ENCODE measurements around the gene GNG5. TPM values are rescaled to one million over a fixed set of nuclear protein-coding genes. Genes with fewer than 3 reads are reported as not detected.

The GNG5 gene
- 10 to 100 TPM; 24.8 to 90.7 (median 28.9) TPM for total RNA-seq
- polyA plus RNA-seq: 100 to 1,000 TPM; 175 to 250 TPM
- 11.6 reads per million, percentile 39 among the genes with 10 or more reads in this experiment for total RNA-seq

DNA sequence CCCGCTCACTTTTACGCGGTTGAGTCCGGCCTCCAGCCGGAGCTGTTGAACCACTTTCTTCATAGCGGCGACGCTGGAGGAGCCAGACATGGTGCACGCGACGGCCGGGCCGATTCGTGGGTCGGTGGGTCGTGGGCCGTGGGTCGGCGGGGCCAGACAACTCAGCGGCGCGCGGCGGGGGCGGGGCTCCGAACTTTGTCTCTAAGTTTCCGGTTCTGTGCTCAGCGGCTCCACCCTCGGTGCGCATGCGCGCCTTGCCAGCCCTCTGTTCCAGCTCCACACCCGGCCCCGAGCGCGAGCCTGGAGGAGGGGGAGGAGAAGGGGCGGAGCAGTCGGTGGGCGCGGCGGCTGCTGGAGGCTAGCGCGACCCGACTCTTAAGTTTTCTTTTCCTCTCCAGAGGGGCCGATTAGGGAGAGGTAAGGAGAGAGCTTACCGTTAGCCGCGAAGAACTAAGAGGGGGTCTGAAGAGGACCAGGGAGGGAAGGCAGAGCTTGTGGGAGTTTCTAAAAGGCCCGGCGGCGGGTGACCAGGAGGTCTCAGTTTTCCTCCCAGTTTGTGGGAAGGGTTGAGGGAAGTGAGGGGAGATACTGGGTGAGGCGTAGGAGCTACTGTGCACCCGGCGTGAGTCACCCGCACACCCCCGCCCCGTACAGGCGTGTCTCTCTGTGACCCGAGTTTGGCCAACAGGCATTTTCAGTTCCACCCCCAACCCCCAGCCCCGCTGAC, at the start of gene GNG5, which contains the start of gene SPATA1:
GNG5 (minus strand) TSS at position 580 of the 727 bp plus-strand sequence; CDS start at position 90, 490 bp downstream.
SPATA1 (plus strand) TSS at position 385 of the 727 bp plus-strand sequence. CDS start 9,974 bp downstream, outside the sequence.
- Mint-ChIP-seq H3K27ac (peak within 1 kb of the TSS; percentile 93 to 99 (median 96)), H3K27me3 (peaks cover 0 to 2% (median 0%) of the 10 kb centered on the region in 5 donors), H3K9me3 (peaks cover 0 to 18% (median 0%) of the 10 kb centered on the region in 11 donors), H3K36me3 (peaks cover 3 to 26% (median 9%) of the 10 kb centered on the region in 5 donors), H3K4me3 (peak within 1 kb of the TSS; percentile 94 to 100 (median 98)), H3K4me1 (peaks cover 18 to 54% (median 50%) of the 10 kb centered on the region in 7 donors)
- intact Hi-C loops (cut with micrococcal nuclease): loop anchor here (1.0 to 10.0 kb wide), 22 partner anchors 15 to 771 kb away; partner anchors contain the start of genes BCL10 (in 2 of the 2), CTBS (in 2 of the 2), PRKACB (in 2 of the 2) and RPF1 (in 2 of the 2)
- Histone ChIP-seq H3K4me3 (ENCODE audit: low read length) (peak within 1 kb of the TSS; percentile 94), H3K27me3 (ENCODE audit: control insufficient read depth in 2 of 2, insufficient read depth in 2 of 2, low read length in 2 of 2) (no peaks in the 10 kb centered on the region), H3K9me3 (ENCODE audit: control insufficient read depth in 2 of 3, low read length in 3 of 3) (no peaks in the 10 kb centered on the region), H3K36me3 (ENCODE audit: control insufficient read depth in 2 of 3, insufficient read depth in 3 of 3, low read length in 3 of 3) (no peaks in the 10 kb centered on the region), H3K4me1 (ENCODE audit: control insufficient read depth in 2 of 2, insufficient read depth in 2 of 2, low read length in 2 of 2) (peaks cover 15 to 27% of the 10 kb centered on the region in 2 donors), H3K27ac (ENCODE audit: low read depth, low read length) (peak within 1 kb of the TSS; percentile 76)
- CTCF ChIA-PET: interaction anchor here (0.6 to 1.1 kb wide), 8 partner anchors 26 to 1393 kb away, joined by 3 to 4 read pairs (median 4); partner anchors contain the start of genes CTBS and PRKACB
- POLR2A ChIA-PET: interaction anchor here (0.7 to 5.6 kb wide), 13 partner anchors 9 to 439 kb away, joined by 3 to 60 read pairs (median 4); partner anchors contain the start of genes CTBS, PRKACB and RPF1
- ATAC-seq (peak; percentile 95), DNase-seq (peak; percentile 94 to 98 (median 96))

DNA sequence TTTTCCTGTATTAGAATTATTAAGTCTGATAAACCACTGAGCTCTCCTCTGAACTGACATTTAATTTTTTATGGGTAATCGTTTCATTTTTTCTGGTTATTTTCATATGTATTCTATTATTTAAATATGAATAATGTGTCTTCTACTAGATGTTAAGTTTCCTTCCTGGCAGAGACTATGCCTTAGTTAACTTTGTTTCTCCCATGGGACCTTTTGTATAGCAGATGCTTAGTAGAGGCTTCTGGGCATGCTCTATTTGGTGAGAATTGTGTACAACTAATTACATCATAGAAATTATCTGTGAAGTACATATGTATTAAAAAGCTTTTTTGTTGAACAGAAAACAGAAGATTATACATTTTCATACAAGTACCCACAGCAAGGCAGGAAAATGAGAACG, 44.4 kb upstream of the GNG5 start:
- Histone ChIP-seq H3K9me3 (ENCODE audit: control insufficient read depth in 2 of 3, low read length in 3 of 3) (no peaks in the 10 kb centered on the region), H3K27me3 (ENCODE audit: control insufficient read depth in 2 of 2, insufficient read depth in 2 of 2, low read length in 2 of 2) (no peaks in the 10 kb centered on the region), H3K4me3 (ENCODE audit: low read length) (no peak overlapping the region), H3K36me3 (ENCODE audit: control insufficient read depth in 2 of 3, insufficient read depth in 3 of 3, low read length in 3 of 3) (peaks cover 0 to 5% (median 0%) of the 10 kb centered on the region in 3 experiments), H3K4me1 (ENCODE audit: control insufficient read depth in 2 of 2, insufficient read depth in 2 of 2, low read length in 2 of 2) (no peaks in the 10 kb centered on the region), H3K27ac (ENCODE audit: low read depth, low read length) (no peak overlapping the region)
- ATAC-seq (no peak), DNase-seq (no peak)
- intact Hi-C loops (cut with micrococcal nuclease): no loop called here
- H3K27me3 Mint-ChIP-seq: no peaks in the 10 kb centered on the region
- H3K27ac Mint-ChIP-seq: no peak overlapping the region
- no peaks in the 10 kb centered on the region for H3K9me3 Mint-ChIP-seq
- no peak overlapping the region for H3K4me3 Mint-ChIP-seq
- H3K4me1 Mint-ChIP-seq: peaks cover 0 to 6% (median 0%) of the 10 kb centered on the region in 7 donors
- ChIA-PET CTCF (no interaction called here), POLR2A (interaction anchor here (0.6 kb wide), 2 partner anchors 23 to 337 kb away, joined by 3 to 8 read pairs; partner anchors contain the start of gene CTBS)
- peaks cover 4 to 17% (median 8%) of the 10 kb centered on the region in 5 donors for H3K36me3 Mint-ChIP-seq

DNA sequence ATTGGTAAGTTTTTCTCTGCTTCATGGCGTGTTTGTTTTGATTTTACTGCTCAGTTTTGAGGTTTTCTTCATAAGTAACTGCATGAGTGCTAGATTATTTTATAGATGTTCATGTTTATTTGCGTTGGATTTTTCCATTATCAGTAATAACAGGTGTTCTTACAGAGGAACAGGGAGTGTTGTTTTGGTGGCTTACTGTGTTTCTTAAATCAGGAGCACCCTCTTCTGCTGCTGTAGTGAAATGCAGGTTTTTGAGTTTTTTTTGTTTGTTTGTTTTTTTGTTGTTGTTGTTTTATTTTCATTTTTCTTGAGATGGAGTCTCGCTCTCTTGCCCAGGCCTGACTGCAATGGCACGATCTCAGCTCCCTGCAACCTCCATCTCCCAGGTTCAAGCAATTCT, 35.3 kb upstream of the GNG5 start:
- Mint-ChIP-seq H3K4me1 (peaks cover 0 to 26% (median 0%) of the 10 kb centered on the region in 7 donors), H3K36me3 (peaks cover 11 to 67% (median 28%) of the 10 kb centered on the region in 5 donors), H3K27ac (peak overlapping the region in 1 of 9 donors; percentile 6), H3K4me3 (no peak overlapping the region), H3K27me3 (no peaks in the 10 kb centered on the region), H3K9me3 (no peaks in the 10 kb centered on the region)
- no peaks in the 10 kb centered on the region for H3K9me3 ChIP-seq (ENCODE audit: control insufficient read depth in 2 of 3, low read length in 3 of 3)
- peak in 2 of 9 donors; percentile 2 to 9 for DNase-seq
- ATAC-seq: no peak
- CTCF ChIA-PET: interaction anchor here (1.6 kb wide), 1 partner anchor 99 kb away, joined by 7 read pairs; no protein-coding TSS in a partner anchor
- H3K4me3 ChIP-seq (ENCODE audit: low read length): no peak overlapping the region
- no peaks in the 10 kb centered on the region for H3K4me1 ChIP-seq (ENCODE audit: control insufficient read depth in 2 of 2, insufficient read depth in 2 of 2, low read length in 2 of 2)
- intact Hi-C loops (cut with micrococcal nuclease): loop anchor here (1.0 to 5.0 kb wide), 4 partner anchors 34 to 400 kb away; partner anchors contain the start of genes GNG5 (in 2 of the 2) and SPATA1 (in 2 of the 2)
- POLR2A ChIA-PET: interaction anchor here (0.9 kb wide), 1 partner anchor 32 kb away, joined by 3 read pairs; the partner anchor contains the start of gene CTBS
- H3K27ac ChIP-seq (ENCODE audit: low read depth, low read length): no peak overlapping the region
- H3K36me3 ChIP-seq (ENCODE audit: control insufficient read depth in 2 of 3, insufficient read depth in 3 of 3, low read length in 3 of 3): peaks cover 0 to 4% (median 0%) of the 10 kb centered on the region in 3 experiments
- no peaks in the 10 kb centered on the region for H3K27me3 ChIP-seq (ENCODE audit: control insufficient read depth in 2 of 2, insufficient read depth in 2 of 2, low read length in 2 of 2)

- H3K36me3 ChIP-seq (ENCODE audit: control insufficient read depth in 2 of 3, insufficient read depth in 3 of 3, low read length in 3 of 3): peaks cover 0 to 4% (median 0%) of the 10 kb centered on the region in 3 experiments
Observed at GRCh38 chr1:84540759-84541158, 34.4 kb upstream of the GNG5 start.

GRCh38 chr1:84539972-84540371, 33.6 kb upstream of the GNG5 start:
- H3K27ac ChIP-seq (ENCODE audit: low read depth, low read length): no peak overlapping the region
- no peaks in the 10 kb centered on the region for H3K27me3 Mint-ChIP-seq
- CTCF ChIA-PET: interaction anchor here (0.5 to 0.6 kb wide), 2 partner anchors 103 to 1857 kb away, joined by 3 read pairs; no protein-coding TSS in a partner anchor

More at GRCh38 chr1:84540759-84541158, 34.4 kb upstream of the GNG5 start:
- ChIA-PET POLR2A (no interaction called here), CTCF (no interaction called here)
- intact Hi-C loops (cut with micrococcal nuclease): loop anchor here (1.0 to 5.0 kb wide), 4 partner anchors 33 to 399 kb away; partner anchors contain the start of genes GNG5 (in 2 of the 2) and SPATA1 (in 2 of the 2)
- no peak overlapping the region for H3K4me3 ChIP-seq (ENCODE audit: low read length)
- H3K36me3 Mint-ChIP-seq: peaks cover 9 to 68% (median 26%) of the 10 kb centered on the region in 5 donors
- no peak overlapping the region for H3K4me3 Mint-ChIP-seq
- peak overlapping the region in 1 of 9 donors; percentile 6 for H3K27ac Mint-ChIP-seq
- no peaks in the 10 kb centered on the region for H3K9me3 Mint-ChIP-seq
- no peaks in the 10 kb centered on the region for H3K27me3 Mint-ChIP-seq
- no peaks in the 10 kb centered on the region for H3K9me3 ChIP-seq (ENCODE audit: control insufficient read depth in 2 of 3, low read length in 3 of 3)
- ATAC-seq (no peak), DNase-seq (no peak)
- H3K27ac ChIP-seq (ENCODE audit: low read depth, low read length): no peak overlapping the region
- peaks cover 0 to 26% (median 0%) of the 10 kb centered on the region in 7 donors for H3K4me1 Mint-ChIP-seq
- no peaks in the 10 kb centered on the region for H3K4me1 ChIP-seq (ENCODE audit: control insufficient read depth in 2 of 2, insufficient read depth in 2 of 2, low read length in 2 of 2)
- H3K27me3 ChIP-seq (ENCODE audit: control insufficient read depth in 2 of 2, insufficient read depth in 2 of 2, low read length in 2 of 2): no peaks in the 10 kb centered on the region

GRCh38 chr1:84538599-84538998, 32.2 kb upstream of the GNG5 start:
- Histone ChIP-seq H3K4me1 (ENCODE audit: control insufficient read depth in 2 of 2, insufficient read depth in 2 of 2, low read length in 2 of 2) (no peaks in the 10 kb centered on the region), H3K27ac (ENCODE audit: low read depth, low read length) (no peak overlapping the region), H3K36me3 (ENCODE audit: control insufficient read depth in 2 of 3, insufficient read depth in 3 of 3, low read length in 3 of 3) (peaks cover 0 to 4% (median 0%) of the 10 kb centered on the region in 3 experiments), H3K4me3 (ENCODE audit: low read length) (no peak overlapping the region), H3K27me3 (ENCODE audit: control insufficient read depth in 2 of 2, insufficient read depth in 2 of 2, low read length in 2 of 2) (no peaks in the 10 kb centered on the region), H3K9me3 (ENCODE audit: control insufficient read depth in 2 of 3, low read length in 3 of 3) (no peaks in the 10 kb centered on the region)
- Mint-ChIP-seq H3K36me3 (peaks cover 9 to 68% (median 20%) of the 10 kb centered on the region in 5 donors), H3K4me3 (peak overlapping the region in 1 of 10 donors; percentile 26), H3K4me1 (peaks cover 0 to 26% (median 0%) of the 10 kb centered on the region in 7 donors), H3K27me3 (no peaks in the 10 kb centered on the region), H3K9me3 (no peaks in the 10 kb centered on the region), H3K27ac (peak overlapping the region in 2 of 9 donors; percentile 36 to 43)
- DNase-seq (no peak), ATAC-seq (no peak)
- ChIA-PET CTCF (interaction anchor here (0.6 kb wide), 2 partner anchors 15 to 1139 kb away, joined by 3 read pairs; no protein-coding TSS in a partner anchor), POLR2A (interaction anchor here (0.8 kb wide), 1 partner anchor 11 kb away, joined by 3 read pairs; no protein-coding TSS in a partner anchor)
- intact Hi-C loops (cut with micrococcal nuclease): loop anchor here in 1 of 2 donors (5.0 kb wide), 1 partner anchor 34 kb away; the partner anchor contains the start of gene CTBS

More at GRCh38 chr1:84539972-84540371, 33.6 kb upstream of the GNG5 start:
- no peak for ATAC-seq
- Mint-ChIP-seq H3K4me3 (no peak overlapping the region), H3K27ac (no peak overlapping the region), H3K4me1 (peaks cover 0 to 26% (median 0%) of the 10 kb centered on the region in 7 donors), H3K36me3 (peaks cover 9 to 70% (median 24%) of the 10 kb centered on the region in 5 donors), H3K9me3 (no peaks in the 10 kb centered on the region)
- H3K4me1 ChIP-seq (ENCODE audit: control insufficient read depth in 2 of 2, insufficient read depth in 2 of 2, low read length in 2 of 2): no peaks in the 10 kb centered on the region
- no peak for DNase-seq
- peaks cover 0 to 4% (median 0%) of the 10 kb centered on the region in 3 experiments for H3K36me3 ChIP-seq (ENCODE audit: control insufficient read depth in 2 of 3, insufficient read depth in 3 of 3, low read length in 3 of 3)
- no peak overlapping the region for H3K4me3 ChIP-seq (ENCODE audit: low read length)
- H3K27me3 ChIP-seq (ENCODE audit: control insufficient read depth in 2 of 2, insufficient read depth in 2 of 2, low read length in 2 of 2): no peaks in the 10 kb centered on the region
- intact Hi-C loops (cut with micrococcal nuclease): loop anchor here (2.0 to 5.0 kb wide), 3 partner anchors 32 to 33 kb away; partner anchors contain the start of genes GNG5 (in 2 of the 2), SPATA1 (in 2 of the 2) and CTBS (in 1 of the 2)
- no peaks in the 10 kb centered on the region for H3K9me3 ChIP-seq (ENCODE audit: control insufficient read depth in 2 of 3, low read length in 3 of 3)
- POLR2A ChIA-PET: no interaction called here
